Activated effector memory CD4-positive, alpha-beta T cell treated with Interleukin-2 at 50 U/mL for 16 hours (primary cell): ENCODE results near the gene PFKFB3.
"Not testable (repeated sequence)": the region's sequence is repeated elsewhere in the genome, so short reads cannot be mapped to it uniquely, and the experiment has no call there.

Experiments used
- DNase-seq: peaks from one replicate; pipeline ENCODE4 v3.0.0-alpha.2; 2020

The PFKFB3 gene

GRCh38 chr10:6221971-6222751 is 19.4 kb downstream of the PFKFB3 start:
- DNase-seq, result no peak

- no peak for DNase-seq
Measured at GRCh38 chr10:6222755-6223154, 20.0 kb downstream of the PFKFB3 start.

- DNase-seq, result no peak
Measured at GRCh38 chr10:6223981-6224380, 21.2 kb downstream of the PFKFB3 start.

GRCh38 chr10:6224781-6225180 is 22.0 kb downstream of the PFKFB3 start:
- DNase-seq, result no peak

- no peak for DNase-seq
Measured at GRCh38 chr10:6225263-6225814, 22.6 kb downstream of the PFKFB3 start.

GRCh38 chr10:6226216-6226615 is 23.5 kb downstream of the PFKFB3 start:
- DNase-seq, result no peak

- no peak for DNase-seq
Measured at GRCh38 chr10:6227346-6227745, 24.6 kb downstream of the PFKFB3 start.

GRCh38 chr10:6228010-6228511 is 25.3 kb downstream of the PFKFB3 start:
- DNase-seq, result no peak

GRCh38 chr10:6228647-6229046 is 25.9 kb downstream of the PFKFB3 start:
- DNase-seq, result no peak

GRCh38 chr10:6229290-6229689 is 26.6 kb downstream of the PFKFB3 start:
- DNase-seq, result no peak

- no peak for DNase-seq
Measured at GRCh38 chr10:6229746-6230145, 27.0 kb downstream of the PFKFB3 start.

- no peak for DNase-seq
Measured at GRCh38 chr10:6230315-6230714, 27.6 kb downstream of the PFKFB3 start.

GRCh38 chr10:6231146-6231545 is 28.4 kb downstream of the PFKFB3 start:
- DNase-seq, result no peak

- no peak for DNase-seq
Measured at GRCh38 chr10:6231730-6232129, 29.0 kb downstream of the PFKFB3 start.

GRCh38 chr10:6232225-6232807 is 29.6 kb downstream of the PFKFB3 start:
- DNase-seq, result no peak

GRCh38 chr10:6232846-6233724 is 30.4 kb downstream of the PFKFB3 start:
- no peak for DNase-seq

- no peak for DNase-seq
Measured at GRCh38 chr10:6233725-6234277, 31.1 kb downstream of the PFKFB3 start.

GRCh38 chr10:6234371-6234770 is 31.6 kb downstream of the PFKFB3 start:
- DNase-seq, result no peak

GRCh38 chr10:6236349-6237198 is 33.8 kb downstream of the PFKFB3 start:
- DNase-seq, result no peak

- no peak for DNase-seq
Measured at GRCh38 chr10:6237199-6237530, 34.4 kb downstream of the PFKFB3 start.

- DNase-seq, result not testable (repeated sequence)
Measured at GRCh38 chr10:6238587-6239212, 36.0 kb downstream of the PFKFB3 start.
